Measurements from ENCODE around the gene SPTB. TPM values are rescaled to one million over a fixed set of nuclear protein-coding genes. Genes with fewer than 3 reads are reported as not detected.

SPTB gene
- total RNA-seq, 1 donor from 2014 or later = 3.0 TPM

- H3K27ac ChIP-seq = peak overlapping the region; percentile 9
- DNase-seq (no peak), ATAC-seq (no peak)
- no peak for TF ChIP-seq CTCF (IDR thresholded peaks at IDR 0.05)
- intact Hi-C loops (cut with DNase I) = loop anchor here (5.0 kb wide), 1 partner anchor 92 kb away; no protein-coding TSS in a partner anchor
- no peaks in the 10 kb centered on the region for H3K36me3 ChIP-seq
- peak overlapping the region; percentile 5 for H3K4me3 ChIP-seq
- H3K9me3 ChIP-seq = no peaks in the 10 kb centered on the region
- peaks cover 29% of the 10 kb centered on the region for H3K4me1 ChIP-seq
- no peaks in the 10 kb centered on the region for H3K27me3 ChIP-seq
These were observed 115.7 kb downstream of the SPTB start for GRCh38 chr14:64763801-64764621.

- intact Hi-C loops (cut with DNase I) = loop anchor here (5.0 kb wide), 1 partner anchor 91 kb away; no protein-coding TSS in a partner anchor
- Histone ChIP-seq H3K4me1 (peaks cover 35% of the 10 kb centered on the region), H3K4me3 (no peak overlapping the region), H3K9me3 (no peaks in the 10 kb centered on the region), H3K27ac (no peak overlapping the region), H3K36me3 (no peaks in the 10 kb centered on the region), H3K27me3 (no peaks in the 10 kb centered on the region)
- no peak for ATAC-seq
- DNase-seq = no peak
- no peak for TF ChIP-seq CTCF (IDR thresholded peaks at IDR 0.05)
These were observed 116.5 kb downstream of the SPTB start for GRCh38 chr14:64763085-64763782.

- Histone ChIP-seq H3K27me3 (no peaks in the 10 kb centered on the region), H3K9me3 (no peaks in the 10 kb centered on the region), H3K27ac (no peak overlapping the region), H3K4me1 (peaks cover 35% of the 10 kb centered on the region), H3K4me3 (no peak overlapping the region), H3K36me3 (no peaks in the 10 kb centered on the region)
- no peak for TF ChIP-seq CTCF (IDR thresholded peaks at IDR 0.05)
- DNase-seq = peak; percentile 76
- intact Hi-C loops (cut with DNase I) = loop anchor here (5.0 kb wide), 1 partner anchor 90 kb away; no protein-coding TSS in a partner anchor
- ATAC-seq = no peak
These were observed 117.4 kb downstream of the SPTB start for GRCh38 chr14:64762044-64763034.

- DNase-seq = no peak
- no peaks in the 10 kb centered on the region for H3K36me3 ChIP-seq
- ATAC-seq = no peak
- peaks cover 39% of the 10 kb centered on the region for H3K4me1 ChIP-seq
- no peaks in the 10 kb centered on the region for H3K9me3 ChIP-seq
- no peaks in the 10 kb centered on the region for H3K27me3 ChIP-seq
- no peak overlapping the region for H3K4me3 ChIP-seq
- intact Hi-C loops (cut with DNase I) = loop anchor here (5.0 kb wide), 1 partner anchor 89 kb away; no protein-coding TSS in a partner anchor
- no peak for TF ChIP-seq CTCF (IDR thresholded peaks at IDR 0.05)
- no peak overlapping the region for H3K27ac ChIP-seq
These were observed 118.2 kb downstream of the SPTB start for GRCh38 chr14:64761441-64762043.

- Histone ChIP-seq H3K27ac (no peak overlapping the region), H3K4me3 (no peak overlapping the region), H3K4me1 (peaks cover 39% of the 10 kb centered on the region), H3K9me3 (no peaks in the 10 kb centered on the region), H3K27me3 (no peaks in the 10 kb centered on the region), H3K36me3 (no peaks in the 10 kb centered on the region)
- TF ChIP-seq CTCF (IDR thresholded peaks at IDR 0.05) = no peak
- ATAC-seq = no peak
- no peak for DNase-seq
- intact Hi-C loops (cut with DNase I) = loop anchor here (5.0 kb wide), 1 partner anchor 89 kb away; no protein-coding TSS in a partner anchor
These were observed 118.8 kb downstream of the SPTB start for GRCh38 chr14:64760916-64761315.
